GM12864 (cell line): ENCODE measurements around the gene SNRPD3.
"Not testable (repeated sequence)": the region's sequence is repeated elsewhere in the genome, so short reads cannot be mapped to it uniquely, and the experiment has no call there.

ENCODE experiments used
- DNase-seq: peaks from one replicate; pipeline ENCODE4 v3.0.0-alpha.2; 2011; ENCODE audit warnings: low read depth
- H3K4me3 ChIP-seq: 2 replicates; pipeline ENCODE4 v1.5.1; 2011; ENCODE audit warnings: mild to moderate bottlenecking, low read depth, low read length, control low read depth
- CTCF ChIP-seq: IDR thresholded peaks from 2 replicates; pipeline ENCODE4 v1.5.1; 2011; ENCODE audit warnings: low read depth, mild to moderate bottlenecking, moderate library complexity, low read length, control low read depth, inconsistent platforms; ENCODE audit errors: missing control alignments

The SNRPD3 gene

GRCh38 chr22:24591286-24591830 is 35.6 kb downstream of the SNRPD3 start:
- no peak for DNase-seq
- TF ChIP-seq CTCF = no peak
- no peak overlapping the region for H3K4me3 ChIP-seq

GRCh38 chr22:24592058-24592850 is 36.5 kb downstream of the SNRPD3 start:
- peak overlapping the region; percentile 40 for H3K4me3 ChIP-seq
- no peak for TF ChIP-seq CTCF
- DNase-seq = no peak

GRCh38 chr22:24592851-24593558 is 37.2 kb downstream of the SNRPD3 start, which contains the start of gene LRRC75B:
LRRC75B (minus strand) TSS chr22:24593073; CDS start chr22:24593039, 34 bp downstream.
- no peak for DNase-seq
- TF ChIP-seq CTCF = no peak
- peak within 1 kb of the TSS; percentile 40 for H3K4me3 ChIP-seq

GRCh38 chr22:24593559-24593835 is 37.7 kb downstream of the SNRPD3 start:
- DNase-seq, H3K4me3 ChIP-seq: not testable (repeated sequence)

GRCh38 chr22:24593836-24594568 is 38.2 kb downstream of the SNRPD3 start:
- no peak for TF ChIP-seq CTCF
- H3K4me3 ChIP-seq = no peak overlapping the region
- no peak for DNase-seq

GRCh38 chr22:24594569-24595120 is 38.8 kb downstream of the SNRPD3 start:
- TF ChIP-seq CTCF = no peak
- no peak for DNase-seq
- no peak overlapping the region for H3K4me3 ChIP-seq

GRCh38 chr22:24595228-24595627 is 39.4 kb downstream of the SNRPD3 start:
- DNase-seq = no peak
- H3K4me3 ChIP-seq = no peak overlapping the region
- no peak for TF ChIP-seq CTCF
